Tibial nerve (tissue), 4 donors: ENCODE data around the gene SPZ1. TPM values are rescaled to one million over a fixed set of nuclear protein-coding genes. Genes with fewer than 3 reads are reported as not detected.

Experiments used
- DNase-seq, 2 donors: peaks; one replicate each; pipeline ENCODE4 v3.0.0-alpha.2; 2019; ENCODE audit warnings: low spot score in 2 of 2
- H3K27ac ChIP-seq, 4 donors: fragments of 200-600 bp; sonication (generic) in 3 of 4; one replicate each; pipeline ENCODE4 v1.5.1; 2017 to 2019; ENCODE audit warnings: mild to moderate bottlenecking in 1 of 4
- H3K27me3 ChIP-seq, 2 donors: fragments of 200-600 bp; sonication (generic) in 1 of 2; one replicate each; pipeline versions ENCODE4 v1.5.1 to v1.6.0; 2017 to 2019
- H3K36me3 ChIP-seq, 3 donors: fragments of 200-600 bp; sonication (generic); one replicate each; pipeline ENCODE4 v1.5.1; 2018 to 2019
- H3K4me1 ChIP-seq, 4 donors: fragments of 200-600 bp; sonication (generic) in 3 of 4; one replicate each; pipeline ENCODE4 v1.5.1; 2017 to 2019
- H3K4me3 ChIP-seq, 4 donors: fragments of 200-600 bp; sonication (generic) in 3 of 4; one replicate each; pipeline ENCODE4 v1.5.1; 2017 to 2019; ENCODE audit warnings: mild to moderate bottlenecking in 1 of 4, moderate library complexity in 1 of 4
- H3K9me3 ChIP-seq, 4 donors: fragments of 200-600 bp; sonication (generic) in 3 of 4; one replicate each; pipeline ENCODE4 v1.5.1; 2017 to 2019
- EP300 ChIP-seq, 2 donors: sonication (generic); formaldehyde crosslinking; IDR thresholded peaks; one replicate each; pipeline ENCODE4 v1.6.1; 2017; ENCODE audit warnings: antibody characterized with exemption in 2 of 2, mild to moderate bottlenecking in 1 of 2
- POLR2A ChIP-seq, 2 donors: fragments of 450-650 bp; IDR thresholded peaks; one replicate each; pipeline ENCODE4 v1.6.1; 2017; ENCODE audit warnings: antibody characterized with exemption in 2 of 2, mild to moderate bottlenecking in 2 of 2, moderate library complexity in 2 of 2
- WGBS, 2 donors: methylation state at CpG; one replicate each; pipeline ENCODE4 v1.1.5; 2018; 5-methylcytosine and 5-hydroxymethylcytosine counted together
- small RNA-seq: library from RNA; depleted of rRNA; stranded (forward); fragments of <200 nt; gene quantifications from one replicate; pipeline ENCODE3, GENCODE V24; 2016
- total RNA-seq, 4 donors: library from RNA; depleted of rRNA; stranded (reverse); fragments of >200 nt; gene quantifications; one replicate each; pipeline ENCODE4 v1.1.0, GENCODE V29; 2016
- TF ChIP-seq, protein P1 (sequence below), 5 experiments: fragments of 200-600 bp in 3 of 5; fragments of 450-650 bp in 2 of 5; sonication (generic) in 3 of 5; IDR thresholded peaks; one replicate each; pipeline ENCODE4 v1.5.1; 2016 to 2019; ENCODE audit warnings: antibody characterized with exemption in 5 of 5, mild to moderate bottlenecking in 3 of 5, moderate library complexity in 2 of 5

Gene SPZ1
- total RNA-seq, 4 donors from 2014 or later, result not detected

DNA sequence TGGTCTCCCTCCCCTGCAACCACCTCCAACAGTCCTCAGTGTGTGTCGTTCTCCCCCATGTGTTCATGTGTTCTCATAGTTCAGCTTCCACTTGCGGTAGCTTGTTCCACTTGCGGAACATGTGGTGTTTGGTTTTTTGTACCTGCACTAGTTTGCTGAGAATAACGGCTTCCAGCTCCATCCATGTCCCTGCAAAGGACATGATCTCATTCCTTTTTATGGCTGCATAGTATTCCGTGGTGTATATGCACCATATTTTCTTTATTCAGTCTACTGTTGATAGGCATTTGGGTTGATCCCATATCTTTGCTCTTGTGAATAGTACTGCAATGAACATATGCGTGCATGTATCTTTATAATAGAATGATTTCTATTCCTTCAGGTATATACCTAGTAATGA, 45.1 kb downstream of the SPZ1 start:
- WGBS, 2 donors, result 96 to 97% methylated on average over 6 of the region's 6 CpGs
- no peak overlapping the region for H3K4me3 ChIP-seq
- H3K27me3 ChIP-seq, result no peaks in the 10 kb centered on the region
- DNase-seq, result no peak
- no peaks in the 10 kb centered on the region for H3K36me3 ChIP-seq
- H3K9me3 ChIP-seq, result no peaks in the 10 kb centered on the region
- no peak overlapping the region for H3K27ac ChIP-seq
- H3K4me1 ChIP-seq, result peaks cover 0 to 5% (median 0%) of the 10 kb centered on the region in 4 donors
- TF ChIP-seq, protein P1, sequence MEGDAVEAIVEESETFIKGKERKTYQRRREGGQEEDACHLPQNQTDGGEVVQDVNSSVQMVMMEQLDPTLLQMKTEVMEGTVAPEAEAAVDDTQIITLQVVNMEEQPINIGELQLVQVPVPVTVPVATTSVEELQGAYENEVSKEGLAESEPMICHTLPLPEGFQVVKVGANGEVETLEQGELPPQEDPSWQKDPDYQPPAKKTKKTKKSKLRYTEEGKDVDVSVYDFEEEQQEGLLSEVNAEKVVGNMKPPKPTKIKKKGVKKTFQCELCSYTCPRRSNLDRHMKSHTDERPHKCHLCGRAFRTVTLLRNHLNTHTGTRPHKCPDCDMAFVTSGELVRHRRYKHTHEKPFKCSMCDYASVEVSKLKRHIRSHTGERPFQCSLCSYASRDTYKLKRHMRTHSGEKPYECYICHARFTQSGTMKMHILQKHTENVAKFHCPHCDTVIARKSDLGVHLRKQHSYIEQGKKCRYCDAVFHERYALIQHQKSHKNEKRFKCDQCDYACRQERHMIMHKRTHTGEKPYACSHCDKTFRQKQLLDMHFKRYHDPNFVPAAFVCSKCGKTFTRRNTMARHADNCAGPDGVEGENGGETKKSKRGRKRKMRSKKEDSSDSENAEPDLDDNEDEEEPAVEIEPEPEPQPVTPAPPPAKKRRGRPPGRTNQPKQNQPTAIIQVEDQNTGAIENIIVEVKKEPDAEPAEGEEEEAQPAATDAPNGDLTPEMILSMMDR (IDR thresholded peaks at IDR 0.05), result no peak
- TF ChIP-seq POLR2A (IDR thresholded peaks at IDR 0.05) (no peak), EP300 (IDR thresholded peaks at IDR 0.05) (no peak)

DNA sequence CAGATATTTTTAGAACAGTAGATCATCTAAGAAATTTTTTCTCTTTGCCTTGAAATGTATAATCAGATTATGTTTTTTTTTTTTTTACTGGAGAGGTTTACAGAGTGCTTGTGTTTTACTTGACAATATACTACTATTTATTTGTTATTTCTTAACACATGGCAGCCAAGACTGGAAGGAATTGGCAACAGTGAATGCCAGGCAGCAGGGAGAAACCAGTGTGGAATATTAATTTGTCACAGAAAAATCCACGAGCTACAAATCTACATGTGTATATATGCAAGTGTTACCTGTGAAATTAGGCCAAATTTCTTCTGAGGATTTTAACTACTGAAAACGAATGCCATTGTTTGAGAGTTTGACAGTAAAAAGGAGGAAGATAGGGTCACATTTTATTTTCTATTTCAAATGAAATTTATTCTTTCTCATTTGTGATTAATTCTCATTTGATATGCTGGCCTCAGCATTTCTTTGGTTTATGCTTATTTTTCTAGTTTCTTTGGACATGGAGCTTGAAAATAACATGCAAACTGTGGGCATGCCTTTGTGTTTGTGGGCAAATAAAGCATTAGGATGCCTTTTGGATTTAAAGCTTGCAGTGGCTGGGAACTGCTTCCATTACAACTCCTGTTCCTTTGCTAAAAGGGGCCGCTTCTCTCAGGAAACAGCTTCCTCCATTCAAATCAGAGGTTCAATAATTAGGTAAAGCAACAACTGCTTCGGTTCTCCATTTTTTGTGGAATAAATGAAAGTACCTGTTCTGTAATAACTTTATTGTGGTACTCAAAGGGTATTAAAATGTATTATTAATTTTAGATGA, 49.1 kb downstream of the SPZ1 start:
- Histone ChIP-seq H3K36me3 (no peaks in the 10 kb centered on the region), H3K27ac (no peak overlapping the region), H3K9me3 (peaks cover 0 to 4% (median 0%) of the 10 kb centered on the region in 4 donors), H3K4me1 (peaks cover 0 to 13% (median 0%) of the 10 kb centered on the region in 4 donors), H3K4me3 (no peak overlapping the region), H3K27me3 (no peaks in the 10 kb centered on the region)
- 47 to 59% methylated on average over 4 of the region's 4 CpGs for WGBS, 2 donors
- DNase-seq, result no peak
- no peak for TF ChIP-seq POLR2A (IDR thresholded peaks at IDR 0.05)
- TF ChIP-seq, protein P1 (IDR thresholded peaks at IDR 0.05), result no peak
- no peak for TF ChIP-seq EP300 (IDR thresholded peaks at IDR 0.05)

DNA sequence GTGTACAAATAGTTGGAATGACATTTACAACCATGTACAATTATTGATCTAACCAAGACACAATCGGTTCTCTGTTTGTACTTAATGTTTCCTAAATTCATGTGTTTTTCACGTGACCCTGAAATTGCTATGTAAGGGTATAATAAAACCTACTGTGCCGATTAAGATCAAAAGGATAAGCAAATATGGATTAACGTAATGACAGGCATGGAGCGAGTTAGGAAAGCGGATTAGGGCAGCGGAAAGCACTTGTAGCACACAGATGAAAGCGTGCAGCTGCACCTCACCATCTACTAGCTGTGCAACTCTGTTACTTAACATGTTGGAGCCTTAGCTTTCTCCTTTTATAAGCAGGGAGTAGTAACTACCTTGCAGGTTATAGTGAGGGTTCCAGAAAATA, 49.7 kb downstream of the SPZ1 start:
- no peaks in the 10 kb centered on the region for H3K36me3 ChIP-seq
- 67 to 73% methylated on average over 8 of the region's 8 CpGs for WGBS, 2 donors
- H3K27ac ChIP-seq, result no peak overlapping the region
- peaks cover 0 to 13% (median 0%) of the 10 kb centered on the region in 4 donors for H3K4me1 ChIP-seq
- H3K9me3 ChIP-seq, result peaks cover 0 to 4% (median 0%) of the 10 kb centered on the region in 4 donors
- no peak overlapping the region for H3K4me3 ChIP-seq
- H3K27me3 ChIP-seq, result no peaks in the 10 kb centered on the region
- no peak for DNase-seq
- TF ChIP-seq EP300 (IDR thresholded peaks at IDR 0.05), result no peak
- no peak for TF ChIP-seq POLR2A (IDR thresholded peaks at IDR 0.05)
- TF ChIP-seq, protein P1 (IDR thresholded peaks at IDR 0.05), result no peak

DNA sequence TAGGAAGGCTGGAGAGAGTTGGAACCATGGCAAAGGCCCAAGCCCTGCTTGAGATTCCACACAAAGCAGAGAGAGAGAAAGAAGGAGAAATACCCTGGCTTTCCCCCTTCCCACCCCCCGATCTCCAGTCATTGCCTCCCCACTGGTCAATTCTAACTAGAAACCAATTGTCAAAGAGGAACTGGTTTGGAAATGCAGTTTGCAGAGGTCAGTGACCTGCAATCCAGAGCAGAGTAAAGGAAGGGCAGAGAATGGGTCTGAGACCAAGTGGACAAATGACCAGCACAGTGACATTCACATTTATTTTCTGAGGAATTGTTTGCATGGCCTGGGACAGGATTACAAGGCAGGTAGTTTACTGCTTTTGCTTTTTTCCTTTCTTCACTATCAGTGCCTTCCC, 50.6 kb downstream of the SPZ1 start:
- Histone ChIP-seq H3K27ac (no peak overlapping the region), H3K36me3 (no peaks in the 10 kb centered on the region), H3K4me3 (no peak overlapping the region), H3K9me3 (peaks cover 0 to 4% (median 0%) of the 10 kb centered on the region in 4 donors), H3K4me1 (peaks cover 0 to 13% (median 0%) of the 10 kb centered on the region in 4 donors), H3K27me3 (no peaks in the 10 kb centered on the region)
- TF ChIP-seq, protein P1 (IDR thresholded peaks at IDR 0.05), result no peak
- no peak for TF ChIP-seq EP300 (IDR thresholded peaks at IDR 0.05)
- TF ChIP-seq POLR2A (IDR thresholded peaks at IDR 0.05), result no peak
- DNase-seq, result no peak
- WGBS, 2 donors, result 46% methylated on average over 1 of the region's 1 CpG

Small RNA genes lying within 50 kb of the gene (small RNA-seq; reads per million reads assigned to genes)
- not detected for gene AC026410.2
- not detected for gene RF00322
- gene RNU6-211P, result not detected

Other genes starting within 250 kb of the SPZ1 start
- gene SERINC5, start 64.0 kb upstream of the SPZ1 start, total RNA-seq, result 10 to 100 TPM; 29.1 to 35.8 (median 32.3) TPM
- gene ZFYVE16, start 88.1 kb downstream of the SPZ1 start, total RNA-seq, result 10 to 100 TPM; 30.2 to 43.2 (median 36.6) TPM
- 1 to 10 TPM in 3 of 4 donors, under 1 TPM in 1; 0.90 to 6.1 (median 3.1) TPM for gene FAM151B, start 168.1 kb downstream of the SPZ1 start, total RNA-seq